MM.1S (cell line): ENCODE results near the gene WDR1.
"Not testable (repeated sequence)": the region's sequence is repeated elsewhere in the genome, so short reads cannot be mapped to it uniquely, and the experiment has no call there.

ENCODE experiments used
- DNase-seq: peaks from one replicate; pipeline ENCODE4 v3.0.0-alpha.2; 2015
- H2AFZ ChIP-seq: fragments of 300-600 bp; sonication (generic); 2 replicates; pipeline ENCODE4 v1.6.0; 2016; ENCODE audit warnings: antibody characterized with exemption, low read length
- H3F3A ChIP-seq: fragments of 300-600 bp; sonication (generic); 2 replicates; pipeline ENCODE4 v1.6.1; 2016; ENCODE audit warnings: mild to moderate bottlenecking, antibody characterized with exemption, low read length, moderate library complexity, mixed read lengths; ENCODE audit not compliant: insufficient read depth
- H3K27ac ChIP-seq: fragments of 300-600 bp; sonication (generic); 2 replicates; pipeline ENCODE4 v1.5.1; 2016; ENCODE audit warnings: mild to moderate bottlenecking, low read length
- H3K27me3 ChIP-seq: fragments of 300-600 bp; sonication (generic); replicated peaks from 2 replicates; pipeline ENCODE4 v1.6.0; 2016; ENCODE audit warnings: low read length; ENCODE audit not compliant: insufficient read depth
- H3K36me3 ChIP-seq: fragments of 300-600 bp; sonication (generic); replicated peaks from 2 replicates; pipeline ENCODE4 v1.6.1; 2016; ENCODE audit warnings: mild to moderate bottlenecking, low read length, mixed read lengths; ENCODE audit not compliant: insufficient read depth
- H3K4me1 ChIP-seq: fragments of 300-600 bp; sonication (generic); 2 replicates; pipeline ENCODE4 v1.6.1; 2016; ENCODE audit warnings: low read length, mixed read lengths
- H3K4me2 ChIP-seq: fragments of 300-600 bp; sonication (generic); 2 replicates; pipeline ENCODE4 v1.6.0; 2016; ENCODE audit warnings: low read depth, low read length
- H3K4me3 ChIP-seq: fragments of 300-600 bp; sonication (generic); 2 replicates; pipeline ENCODE4 v1.5.1; 2016; ENCODE audit warnings: low read length, mixed read lengths
- H3K79me2 ChIP-seq: fragments of 300-600 bp; sonication (generic); 2 replicates; pipeline ENCODE4 v1.6.1; 2016; ENCODE audit warnings: mixed run types, low read length, mixed read lengths
- H3K9ac ChIP-seq: fragments of 300-600 bp; sonication (generic); 2 replicates; pipeline ENCODE4 v1.6.1; 2016; ENCODE audit warnings: low read length, mixed read lengths
- H3K9me2 ChIP-seq: fragments of 300-600 bp; sonication (generic); replicated peaks from 2 replicates; pipeline ENCODE4 v1.6.1; 2016; ENCODE audit warnings: mild to moderate bottlenecking, low read length, mixed read lengths; ENCODE audit not compliant: insufficient read depth
- H3K9me3 ChIP-seq: fragments of 300-600 bp; sonication (generic); replicated peaks from 2 replicates; pipeline ENCODE4 v1.6.1; 2016; ENCODE audit warnings: mild to moderate bottlenecking, low read length, mixed read lengths; ENCODE audit not compliant: insufficient read depth
- H4K20me1 ChIP-seq: fragments of 300-600 bp; sonication (generic); 2 replicates; pipeline ENCODE4 v1.6.1; 2016; ENCODE audit warnings: mild to moderate bottlenecking, low read length, moderate library complexity, mixed read lengths; ENCODE audit not compliant: insufficient read depth
- CTCF ChIP-seq: fragments of 300-600 bp; sonication (generic); IDR thresholded peaks from 2 replicates; pipeline ENCODE4 v1.5.1; 2016; ENCODE audit warnings: antibody characterized with exemption, low read length, mixed read lengths
- EZH2 ChIP-seq: fragments of 300-600 bp; sonication (generic); optimal IDR thresholded peaks from 2 replicates; pipeline ENCODE3; 2017; ENCODE audit warnings: low read depth, mild to moderate bottlenecking, antibody characterized with exemption, low read length, mixed read lengths
- EZH2phosphoT487 ChIP-seq: fragments of 300-600 bp; sonication (generic); IDR thresholded peaks from 2 replicates; pipeline ENCODE4 v1.6.1; 2018; ENCODE audit warnings: antibody characterized with exemption, low read length

WDR1 gene

GRCh38 chr4:10130178-10130888 lies 13.7 kb upstream of the WDR1 start:
- Histone ChIP-seq H3K4me3 (no peak overlapping the region), H3K9me2 (no peaks in the 10 kb centered on the region), H3K9me3 (no peaks in the 10 kb centered on the region), H3K4me1 (no peaks in the 10 kb centered on the region), H4K20me1 (no peaks in the 10 kb centered on the region), H2AFZ (no peak overlapping the region), H3K79me2 (no peaks in the 10 kb centered on the region), H3K27me3 (no peaks in the 10 kb centered on the region), H3K27ac (no peak overlapping the region), H3K9ac (no peak overlapping the region), H3F3A (no peaks in the 10 kb centered on the region), H3K36me3 (no peaks in the 10 kb centered on the region), H3K4me2 (no peak overlapping the region)
- TF ChIP-seq EZH2phosphoT487 = no peak
- TF ChIP-seq CTCF = no peak
- no peak for TF ChIP-seq EZH2
- no peak for DNase-seq

DNA sequence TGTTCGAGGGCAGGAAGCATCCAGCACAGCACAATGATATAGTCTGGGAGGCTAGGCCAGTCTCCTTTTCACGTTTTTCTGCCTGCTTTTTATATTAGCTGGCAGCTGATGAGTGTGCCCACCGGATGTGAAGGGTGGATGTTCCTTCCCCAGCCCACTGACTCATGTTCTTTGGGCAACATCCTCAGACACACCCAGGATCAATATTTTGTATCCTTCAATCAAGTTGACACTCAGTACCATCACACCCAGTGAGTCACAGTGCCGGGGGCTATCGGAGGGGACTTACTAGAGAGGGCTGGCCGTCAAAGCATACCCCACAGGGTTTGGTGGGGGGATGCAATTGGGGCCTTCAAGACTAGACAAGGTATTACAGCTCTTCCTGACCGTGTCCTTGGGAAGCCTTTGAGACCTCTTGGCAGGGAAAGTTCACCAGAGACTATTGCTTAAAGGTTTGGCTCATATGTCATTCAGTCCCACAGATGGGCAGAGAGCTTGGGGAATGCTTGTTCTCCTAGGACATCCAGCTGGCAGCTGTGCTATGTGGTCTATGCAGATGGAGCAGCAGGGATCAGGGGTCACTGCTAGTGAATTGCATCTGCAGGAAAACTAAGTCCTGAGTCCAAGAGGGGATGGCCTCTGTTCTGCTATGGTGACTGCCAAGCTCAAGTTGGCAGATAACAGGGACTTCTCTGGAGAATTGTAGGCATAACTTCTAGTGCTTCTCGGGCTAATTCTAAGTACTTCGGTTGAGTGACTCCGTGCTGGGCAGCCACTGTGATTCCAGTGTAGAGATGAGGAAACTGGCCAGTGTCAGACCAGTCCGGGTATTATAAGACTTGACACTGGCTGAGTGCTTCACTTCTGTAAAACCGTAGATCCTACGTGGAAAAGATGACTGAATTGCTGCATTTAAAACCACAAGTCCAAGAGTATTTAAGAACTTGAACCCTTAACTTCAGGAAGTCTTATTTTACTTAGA lies 12.9 kb upstream of the WDR1 start:
- H3K36me3 ChIP-seq = no peaks in the 10 kb centered on the region
- H2AFZ ChIP-seq = no peak overlapping the region
- no peaks in the 10 kb centered on the region for H3F3A ChIP-seq
- no peaks in the 10 kb centered on the region for H3K79me2 ChIP-seq
- H3K4me1 ChIP-seq = no peaks in the 10 kb centered on the region
- H3K9ac ChIP-seq = no peak overlapping the region
- no peaks in the 10 kb centered on the region for H3K9me3 ChIP-seq
- no peak for DNase-seq
- no peaks in the 10 kb centered on the region for H4K20me1 ChIP-seq
- no peak for TF ChIP-seq CTCF
- TF ChIP-seq EZH2phosphoT487 = no peak
- TF ChIP-seq EZH2 = no peak
- no peaks in the 10 kb centered on the region for H3K27me3 ChIP-seq
- no peaks in the 10 kb centered on the region for H3K9me2 ChIP-seq
- H3K4me3 ChIP-seq = no peak overlapping the region
- H3K27ac ChIP-seq = no peak overlapping the region
- no peak overlapping the region for H3K4me2 ChIP-seq

DNA sequence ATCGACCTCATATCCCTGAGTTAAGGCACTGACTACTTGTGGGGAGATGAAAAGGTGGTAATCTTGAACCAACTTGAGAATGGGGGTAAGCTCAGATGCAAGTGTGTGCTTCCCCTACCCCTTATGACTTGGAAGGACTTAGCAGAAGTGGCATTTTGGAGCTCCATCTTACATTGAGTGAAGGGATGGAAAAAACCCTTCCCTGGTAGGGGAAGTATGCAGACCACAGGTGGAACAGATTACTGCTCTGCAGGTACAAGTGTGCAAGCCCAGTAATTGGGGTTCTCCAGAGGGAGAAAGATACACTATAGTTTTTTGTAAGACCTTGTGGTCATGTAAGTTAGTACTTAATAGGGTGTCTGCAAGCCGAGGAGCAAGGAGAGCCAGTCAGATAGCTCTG lies 12.2 kb upstream of the WDR1 start:
- Histone ChIP-seq H3K36me3 (no peaks in the 10 kb centered on the region), H3F3A (no peaks in the 10 kb centered on the region), H3K9me2 (no peaks in the 10 kb centered on the region), H3K79me2 (no peaks in the 10 kb centered on the region), H2AFZ (no peak overlapping the region), H3K4me1 (peaks cover 7% of the 10 kb centered on the region), H3K9me3 (no peaks in the 10 kb centered on the region), H3K9ac (no peak overlapping the region), H3K27ac (no peak overlapping the region), H4K20me1 (no peaks in the 10 kb centered on the region), H3K27me3 (no peaks in the 10 kb centered on the region), H3K4me3 (no peak overlapping the region), H3K4me2 (no peak overlapping the region)
- DNase-seq = no peak
- TF ChIP-seq EZH2 (no peak), CTCF (no peak), EZH2phosphoT487 (no peak)

DNA sequence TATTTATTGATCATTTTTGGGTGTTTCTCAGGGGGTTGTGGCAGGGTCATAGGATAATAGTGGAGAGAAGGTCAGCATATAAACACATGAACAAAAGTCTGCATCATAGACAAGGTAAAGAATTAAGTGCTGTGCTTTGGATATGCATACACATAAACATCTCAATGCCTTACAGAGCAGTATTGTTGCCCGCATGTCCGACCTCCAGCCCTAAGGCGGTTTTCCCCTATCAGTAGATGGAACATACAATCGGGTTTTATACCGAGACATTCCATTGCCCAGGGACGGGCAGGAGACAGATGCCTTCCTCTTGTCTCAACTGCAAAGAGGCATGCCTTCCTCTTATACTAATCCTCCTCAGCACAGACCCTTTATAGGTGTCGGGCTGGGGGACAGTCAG lies 10.9 kb upstream of the WDR1 start:
- not testable (repeated sequence) for H3K27ac ChIP-seq, H3K9ac ChIP-seq, H3K36me3 ChIP-seq, H3K9me3 ChIP-seq, H4K20me1 ChIP-seq, H2AFZ ChIP-seq, H3F3A ChIP-seq, H3K9me2 ChIP-seq, H3K4me2 ChIP-seq, DNase-seq, H3K27me3 ChIP-seq, H3K79me2 ChIP-seq, H3K4me3 ChIP-seq
- H3K4me1 ChIP-seq = peaks cover 15% of the 10 kb centered on the region
